ENCODE measurements around the gene SH3BP2.

GRCh38 chr4:2800691-2801596 is 8.1 kb downstream of the SH3BP2 start:
- no peak for TF ChIP-seq CTCF (IDR thresholded peaks at IDR 0.05)
- peak in 1 of 4 donors; percentile 65 for TF ChIP-seq POLR2A (IDR thresholded peaks at IDR 0.05)
- TF ChIP-seq EP300 (IDR thresholded peaks at IDR 0.05), result peak in 1 of 4 donors; percentile 15
- peak; percentile 28 to 68 for TF ChIP-seq POLR2AphosphoS5 (IDR thresholded peaks at IDR 0.05)
